GM23248 (cell line): ENCODE measurements around the gene CCDC141.

Experiments used
- EZH2 ChIP-seq: fragments of 200-600 bp; sonication (generic); IDR thresholded peaks from 2 replicates; pipeline ENCODE4 v1.6.1; 2018; ENCODE audit warnings: antibody characterized with exemption, mild to moderate bottlenecking; ENCODE audit not compliant: insufficient read depth, poor library complexity, severe bottlenecking
- EZH2phosphoT487 ChIP-seq: fragments of 200-600 bp; sonication (generic); IDR thresholded peaks from 2 replicates; pipeline ENCODE4 v1.6.1; 2018; ENCODE audit warnings: antibody characterized with exemption, moderate library complexity, mild to moderate bottlenecking, low read depth; ENCODE audit not compliant: insufficient read depth

GRCh38 chr2:178946494-178946893 lies 103.4 kb downstream of the CCDC141 start:
- TF ChIP-seq EZH2phosphoT487 (no peak), EZH2 (no peak)
